GM12878 (cell line): ENCODE data around the gene BEST2. TPM values are rescaled to one million over a fixed set of nuclear protein-coding genes. Genes with fewer than 3 reads are reported as not detected.
"Not testable (repeated sequence)": the region's sequence is repeated elsewhere in the genome, so short reads cannot be mapped to it uniquely, and the experiment has no call there.

Source experiments
- ATAC-seq: fragments of 200-7000 bp; cut with Tn5 transposase; 3 replicates; pipeline ENCODE4 v1.9.1; 2020; ENCODE audit warnings: mild to moderate bottlenecking, moderate library complexity
- BruUV-seq: library from RNA; stranded (reverse); fragments of 400-500 nt; replicated peaks from 2 replicates; lab custom pipeline; 2021; lab: Mats Ljungman, UMichigan
- CTCF ChIA-PET: fragments of 300-600 bp; sonication (Branson Sonifier 250); formaldehyde crosslinking; extraction: SDS; loops from one replicate; lab custom pipeline; 2021; ENCODE audit warnings: inconsistent platforms; lab: Yijun Ruan, JAX
- POLR2A ChIA-PET: fragments of 350-600 bp; formaldehyde crosslinking; extraction: SDS; loops from one replicate; lab custom pipeline; 2021; ENCODE audit warnings: inconsistent platforms; lab: Charles Lee
- RAD21 ChIA-PET: fragments of 300-600 bp; sonication (Branson Sonifier 250); formaldehyde crosslinking; loops from one replicate; lab custom pipeline; 2023; ENCODE audit warnings: antibody characterized with exemption; ENCODE audit not compliant: unreplicated experiment; lab: Charles Lee
- SMC1A ChIA-PET: fragments of 300-600 bp; sonication (Branson Sonifier 250); formaldehyde crosslinking; loops from one replicate; lab custom pipeline; 2023; ENCODE audit not compliant: unreplicated experiment, uncharacterized antibody; lab: Charles Lee
- DNase-seq: peaks from one replicate; pipeline ENCODE4 v3.0.0-alpha.2; 2011; ENCODE audit warnings: low read depth, low spot score
- FAIRE-seq: peaks from 3 replicates; lab custom pipeline; 2011; peaks lifted over from hg19 to GRCh38; lab: Jason Lieb, UNC
- H2AFZ ChIP-seq: 2 replicates; pipeline ENCODE4 v1.6.0; 2011; ENCODE audit warnings: low read depth, low read length, control low read depth; ENCODE audit not compliant: control insufficient read depth
- H3K27ac ChIP-seq: 2 replicates; pipeline ENCODE4 v1.5.1; 2011; ENCODE audit warnings: control low read depth; ENCODE audit not compliant: control insufficient read depth, insufficient read depth
- H3K27me3 ChIP-seq, 2 experiments: replicated peaks in 1 of 2; 2 replicates each; pipeline versions ENCODE4 v1.6.0 to v1.6.1; 2011; ENCODE audit warnings: low read length in 1 of 2; ENCODE audit not compliant: control insufficient read depth in 2 of 2, insufficient read depth in 2 of 2
- H3K36me3 ChIP-seq, 2 experiments: 2 replicates each; pipeline ENCODE4 v1.5.1; 2011; ENCODE audit warnings: low read length in 1 of 2; ENCODE audit not compliant: control insufficient read depth in 2 of 2, insufficient read depth in 2 of 2
- H3K4me1 ChIP-seq: 2 replicates; pipeline ENCODE4 v1.6.1; 2011; ENCODE audit warnings: mild to moderate bottlenecking, low read length, moderate library complexity, mixed read lengths; ENCODE audit not compliant: control insufficient read depth, insufficient read depth
- H3K4me2 ChIP-seq: 2 replicates; pipeline ENCODE4 v1.6.0; 2011; ENCODE audit warnings: control low read depth; ENCODE audit not compliant: control insufficient read depth, insufficient read depth
- H3K4me3 ChIP-seq: fragments of 200-600 bp; sonication (generic); 2 replicates; pipeline ENCODE4 v1.5.1; 2016
- H3K79me2 ChIP-seq: 2 replicates; pipeline ENCODE4 v1.6.0; 2011; ENCODE audit warnings: low read length; ENCODE audit not compliant: control insufficient read depth, insufficient read depth
- H3K9ac ChIP-seq: 2 replicates; pipeline ENCODE4 v1.8.0; 2011; ENCODE audit warnings: low read length, control low read depth, mixed read lengths; ENCODE audit not compliant: control insufficient read depth, insufficient read depth
- H3K9me3 ChIP-seq: replicated peaks from 3 replicates; pipeline ENCODE4 v1.5.1; 2011; ENCODE audit warnings: mild to moderate bottlenecking, low read length; ENCODE audit not compliant: control insufficient read depth, insufficient read depth
- H4K20me1 ChIP-seq: 2 replicates; pipeline ENCODE4 v1.6.0; 2011; ENCODE audit not compliant: control insufficient read depth, insufficient read depth
- ATF7 ChIP-seq: fragments of 450-650 bp; IDR thresholded peaks from 2 replicates; pipeline ENCODE4 v1.6.1; 2016; ENCODE audit warnings: low read depth, mild to moderate bottlenecking
- RCOR1 ChIP-seq: conservative IDR thresholded peaks from 2 replicates; pipeline ENCODE4 v1.6.1; 2012; ENCODE audit warnings: low read depth, low read length, improper control_type of control experiment
- WGBS: methylation state at CpG from one replicate; pipeline ENCODE4 v1.1.6; 2016; ENCODE audit warnings: low lambda C conversion rate; ENCODE audit not compliant: insufficient replicate concordance, insufficient coverage; ENCODE audit errors: missing lambda C conversion rate; 5-methylcytosine and 5-hydroxymethylcytosine counted together
- in situ Hi-C: fragments of 300-500 bp; cut with MboI; formaldehyde crosslinking; loops from 9 replicates; pipeline ENCODE4 v1.14.3; 2018; ENCODE audit warnings: mixed read lengths
- intact Hi-C: fragments of 100-400 bp; cut with micrococcal nuclease; formaldehyde crosslinking; loops from one replicate; pipeline ENCODE4 v1.14.2; 2022; ENCODE audit not compliant: unreplicated experiment
- polyA plus RNA-seq, 11 experiments: library from polyadenylated mRNA; depleted of rRNA in 4 of 11; unstranded in 6 of 11; stranded (reverse) in 5 of 11; fragments of >200 nt; fragmentation: Nextera tagmentation in 4 of 11; fragmentation: Illumina TruSeq in 1 of 11; extraction: Ambion mirVana in 4 of 11; extraction: Trizol in 1 of 11; gene quantifications; 1 replicate in 1 of 11; 2 replicates in 10 of 11; pipeline versions ENCODE4 v1.2.1 to v1.2.3, GENCODE V29; 2011 to 2016; ENCODE audit warnings: inconsistent platforms in 2 of 11, missing spikeins in 2 of 11, low read depth in 1 of 11
- total RNA-seq, 4 experiments: library from RNA; depleted of rRNA in 3 of 4; stranded (reverse); fragments of >200 nt in 3 of 4; fragmentation: Illumina TruSeq in 1 of 4; extraction: Trizol in 1 of 4; gene quantifications; 2 replicates each; pipeline versions ENCODE4 v1.2.1 to v1.2.3, GENCODE V29; 2013 to 2021

Gene BEST2
- total and polyA plus RNA-seq, 10 of the 15 experiments (the other 5 are each of a cell fraction or from before 2014, with no cell fraction given), result not detected

GRCh38 chr19:12797141-12797587 lies 45.6 kb downstream of the BEST2 start:
- in situ Hi-C loops (loop anchor here (5.0 kb wide), 1 partner anchor 35 kb away; no protein-coding TSS in a partner anchor), intact Hi-C loops (no loop called here)
- ATAC-seq (no peak), FAIRE-seq (no peak), DNase-seq (no peak)
- TF ChIP-seq ATF7 (no peak), RCOR1 (no peak)
- no peaks in the 10 kb centered on the region for H4K20me1 ChIP-seq
- ChIA-PET RAD21 (interaction anchor here (1.7 to 11.4 kb wide), 6 partner anchors 9 to 37 kb away, joined by 5 to 303 read pairs (median 20); partner anchors contain the start of genes HOOK2 and RNASEH2A), CTCF (interaction anchor here (1.0 to 12.9 kb wide), 12 partner anchors 10 to 809 kb away, joined by 3 to 537 read pairs (median 6); partner anchors contain the start of genes DNASE2, GET3 and HOOK2), POLR2A (interaction anchor here (1.2 to 8.2 kb wide), 2 partner anchors 18 to 63 kb away, joined by 10 to 303 read pairs; partner anchors contain the start of genes HOOK2 and TRIR), SMC1A (interaction anchor here (0.6 to 11.5 kb wide), 8 partner anchors 17 to 999 kb away, joined by 3 to 240 read pairs (median 20); no protein-coding TSS in a partner anchor)
- H3K27me3 ChIP-seq, result no peaks in the 10 kb centered on the region
- peaks cover 0 to 1% of the 10 kb centered on the region in 2 experiments; a peak in 2 of 4 replicates for H3K36me3 ChIP-seq
- no peak overlapping the region for H3K4me2 ChIP-seq
- H3K4me3 ChIP-seq, result no peak overlapping the region
- no peak overlapping the region for H2AFZ ChIP-seq
- no peak overlapping the region for H3K9ac ChIP-seq
- H3K79me2 ChIP-seq, result peaks cover 28% of the 10 kb centered on the region
- H3K9me3 ChIP-seq, result no peaks in the 10 kb centered on the region; the same call in 2 of the 3 replicates
- H3K27ac ChIP-seq, result no peak overlapping the region
- peaks cover 23% of the 10 kb centered on the region for H3K4me1 ChIP-seq
- 59% methylated on average over 6 of the region's 6 CpGs for WGBS
- BruUV-seq, result no TSS peak

GRCh38 chr19:12797607-12798006 lies 46.0 kb downstream of the BEST2 start:
- H3K36me3 ChIP-seq, BruUV-seq, H3K27ac ChIP-seq, H2AFZ ChIP-seq, FAIRE-seq, ATAC-seq, H3K4me3 ChIP-seq, H3K27me3 ChIP-seq, intact Hi-C loops, H3K9ac ChIP-seq, DNase-seq, H4K20me1 ChIP-seq, H3K4me2 ChIP-seq, H3K9me3 ChIP-seq: not testable (repeated sequence)
- RAD21 ChIA-PET, result interaction anchor here (1.7 to 11.4 kb wide), 3 partner anchors 14 to 24 kb away, joined by 5 to 303 read pairs (median 23); partner anchors contain the start of gene HOOK2
- peaks cover 24% of the 10 kb centered on the region for H3K79me2 ChIP-seq
- CTCF ChIA-PET, result interaction anchor here (1.0 to 12.9 kb wide), 9 partner anchors 18 to 809 kb away, joined by 3 to 537 read pairs (median 4); partner anchors contain the start of genes GET3 and HOOK2
- in situ Hi-C loops, result loop anchor here (5.0 kb wide), 1 partner anchor 35 kb away; no protein-coding TSS in a partner anchor
- POLR2A ChIA-PET, result interaction anchor here (1.2 to 8.2 kb wide), 2 partner anchors 18 to 63 kb away, joined by 10 to 303 read pairs; partner anchors contain the start of genes HOOK2 and TRIR
- peaks cover 28% of the 10 kb centered on the region for H3K4me1 ChIP-seq
- SMC1A ChIA-PET, result interaction anchor here (0.6 to 11.5 kb wide), 7 partner anchors 18 to 1000 kb away, joined by 3 to 240 read pairs (median 4); no protein-coding TSS in a partner anchor
- 85% methylated on average over 7 of the region's 7 CpGs for WGBS
